GM23338 (cell line): ENCODE results near the gene ARPP21. TPM values are rescaled to one million over a fixed set of nuclear protein-coding genes. Genes with fewer than 3 reads are reported as not detected.

Source experiments
- ATAC-seq: fragments of 200-7000 bp; cut with Tn5 transposase; 3 replicates; pipeline ENCODE4 v1.9.1; 2020
- DNase-seq: peaks from one replicate; pipeline ENCODE4 v3.0.0-alpha.2; 2015; ENCODE audit warnings: low spot score
- H2AFZ ChIP-seq: fragments of 200-600 bp; sonication (generic); 2 replicates; pipeline ENCODE4 v1.8.0; 2016; ENCODE audit warnings: antibody characterized with exemption, mild to moderate bottlenecking, moderate library complexity
- H3F3A ChIP-seq: fragments of 200-600 bp; sonication (generic); replicated peaks from 2 replicates; pipeline ENCODE4 v1.8.0; 2017; ENCODE audit warnings: antibody characterized with exemption, mixed run types, low read depth
- H3K27ac ChIP-seq: fragments of 200-600 bp; sonication (generic); 2 replicates; pipeline ENCODE4 v1.6.1; 2016; ENCODE audit warnings: low read depth
- H3K27me3 ChIP-seq: fragments of 200-600 bp; sonication (generic); 2 replicates; pipeline ENCODE4 v1.8.0; 2016; ENCODE audit warnings: mild to moderate bottlenecking, mixed run types, moderate library complexity; ENCODE audit not compliant: insufficient read depth
- H3K36me3 ChIP-seq: fragments of 200-600 bp; sonication (generic); 2 replicates; pipeline ENCODE4 v1.8.0; 2016; ENCODE audit warnings: mild to moderate bottlenecking; ENCODE audit not compliant: insufficient read depth
- H3K4me1 ChIP-seq: fragments of 200-600 bp; sonication (generic); 2 replicates; pipeline ENCODE4 v1.8.0; 2016; ENCODE audit warnings: mild to moderate bottlenecking, moderate library complexity; ENCODE audit not compliant: insufficient read depth
- H3K4me2 ChIP-seq: fragments of 200-600 bp; sonication (generic); 2 replicates; pipeline ENCODE4 v1.7.1; 2017; ENCODE audit warnings: mixed run types
- H3K4me3 ChIP-seq: fragments of 200-600 bp; sonication (generic); 2 replicates; pipeline ENCODE4 v1.6.1; 2016; ENCODE audit warnings: mixed run types
- H3K79me2 ChIP-seq: fragments of 200-600 bp; sonication (generic); replicated peaks from 2 replicates; pipeline ENCODE4 v1.8.0; 2017; ENCODE audit warnings: mild to moderate bottlenecking; ENCODE audit not compliant: insufficient read depth
- H3K9me2 ChIP-seq: fragments of 200-600 bp; sonication (generic); 2 replicates; pipeline ENCODE4 v1.8.0; 2017; ENCODE audit not compliant: insufficient read depth
- H4K20me1 ChIP-seq: fragments of 200-600 bp; sonication (generic); replicated peaks from 2 replicates; pipeline ENCODE4 v1.8.0; 2017; ENCODE audit warnings: mild to moderate bottlenecking; ENCODE audit not compliant: insufficient read depth
- H3K27ac Mint-ChIP-seq: 2 replicates; pipeline ENCODE4 v1.8.0; 2020; ENCODE audit warnings: inconsistent platforms, mild to moderate bottlenecking, moderate library complexity, mixed read lengths
- H3K27me3 Mint-ChIP-seq: 3 replicates; pipeline ENCODE4 v1.8.0; 2022; ENCODE audit warnings: low read depth, mild to moderate bottlenecking, moderate library complexity, mixed read lengths, inconsistent platforms; ENCODE audit not compliant: insufficient read depth, poor library complexity
- H3K36me3 Mint-ChIP-seq: 3 replicates; pipeline ENCODE4 v1.8.0; 2021; ENCODE audit warnings: low read depth, mild to moderate bottlenecking, inconsistent platforms, moderate library complexity, mixed read lengths
- H3K4me1 Mint-ChIP-seq: 3 replicates; pipeline ENCODE4 v1.8.0; 2020; ENCODE audit warnings: mild to moderate bottlenecking, inconsistent platforms, mixed read lengths
- H3K4me3 Mint-ChIP-seq: 3 replicates; pipeline ENCODE4 v1.8.0; 2021; ENCODE audit warnings: moderate library complexity, mild to moderate bottlenecking, inconsistent platforms, mixed read lengths
- H3K9me3 Mint-ChIP-seq: 3 replicates; pipeline ENCODE4 v1.8.0; 2020; ENCODE audit warnings: moderate library complexity, mild to moderate bottlenecking, inconsistent platforms, mixed read lengths
- CREB1 ChIP-seq: fragments of 250-450 bp; sonication (Bioruptor Pico); IDR thresholded peaks from 2 replicates; pipeline ENCODE4 v1.5.0; 2020; ENCODE audit warnings: low read depth, mild to moderate bottlenecking, moderate library complexity
- EZH2phosphoT487 ChIP-seq: fragments of 200-600 bp; sonication (generic); IDR thresholded peaks from one replicate; pipeline ENCODE4 v1.8.1; 2018; ENCODE audit warnings: antibody characterized with exemption; ENCODE audit not compliant: unreplicated experiment
- JUNB ChIP-seq: IDR thresholded peaks from one replicate; pipeline ENCODE4 v1.6.1; 2016; ENCODE audit warnings: antibody characterized with exemption; ENCODE audit not compliant: unreplicated experiment
- NANOG ChIP-seq: IDR thresholded peaks from 2 replicates; pipeline ENCODE4 v1.6.1; 2016; ENCODE audit warnings: antibody characterized with exemption, borderline replicate concordance
- POLR2AphosphoS5 ChIP-seq: IDR thresholded peaks from 2 replicates; pipeline ENCODE4 v1.6.1; 2016; ENCODE audit warnings: antibody characterized with exemption, low read depth
- STAT1 ChIP-seq: IDR thresholded peaks from one replicate; pipeline ENCODE4 v1.6.1; 2016; ENCODE audit warnings: antibody characterized with exemption; ENCODE audit not compliant: unreplicated experiment
- ZNF114 ChIP-seq: fragments of 250-450 bp; sonication (Bioruptor Pico); IDR thresholded peaks from 2 replicates; pipeline ENCODE4 v1.5.0; 2020; ENCODE audit warnings: mild to moderate bottlenecking, moderate library complexity
- ZNF331 ChIP-seq: fragments of 250-450 bp; sonication (Bioruptor Pico); IDR thresholded peaks from 2 replicates; pipeline ENCODE4 v1.5.0; 2020; ENCODE audit warnings: low read depth, mild to moderate bottlenecking, moderate library complexity
- ZNF462 ChIP-seq: fragments of 250-450 bp; sonication (Bioruptor Pico); IDR thresholded peaks from 2 replicates; pipeline ENCODE4 v1.5.0; 2020; ENCODE audit warnings: mild to moderate bottlenecking, moderate library complexity
- polyA plus RNA-seq: library from polyadenylated mRNA; unstranded; fragments of >200 nt; fragmentation: Nextera tagmentation; extraction: Ambion mirVana; gene quantifications from 2 replicates; pipeline ENCODE4 v1.2.1, GENCODE V29; 2016
- total RNA-seq: library from RNA; depleted of rRNA; stranded (reverse); fragments of >200 nt; shearing (Covaris generic); gene quantifications from 2 replicates; pipeline ENCODE4 v1.2.3, GENCODE V29; 2014
- TF ChIP-seq, protein P1 (sequence below): IDR thresholded peaks from 2 replicates; pipeline ENCODE4 v1.6.1; 2016; ENCODE audit warnings: antibody characterized with exemption
- TF ChIP-seq, protein P2 (sequence below): IDR thresholded peaks from one replicate; pipeline ENCODE4 v1.6.1; 2018; ENCODE audit warnings: antibody characterized with exemption; ENCODE audit not compliant: unreplicated experiment
- TF ChIP-seq, protein P3 (sequence below), 2 experiments: fragments of 200-600 bp in 1 of 2; sonication (generic) in 1 of 2; conservative IDR thresholded peaks; 2 replicates each; pipeline versions ENCODE4 v1.5.1 to v1.6.1; 2016 to 2017; ENCODE audit warnings: antibody characterized with exemption in 2 of 2, low read depth in 2 of 2, mild to moderate bottlenecking in 2 of 2, moderate library complexity in 1 of 2

Gene ARPP21
- total and polyA plus RNA-seq, 2 experiments from 2014 or later = not detected

- TF ChIP-seq, protein P1, sequence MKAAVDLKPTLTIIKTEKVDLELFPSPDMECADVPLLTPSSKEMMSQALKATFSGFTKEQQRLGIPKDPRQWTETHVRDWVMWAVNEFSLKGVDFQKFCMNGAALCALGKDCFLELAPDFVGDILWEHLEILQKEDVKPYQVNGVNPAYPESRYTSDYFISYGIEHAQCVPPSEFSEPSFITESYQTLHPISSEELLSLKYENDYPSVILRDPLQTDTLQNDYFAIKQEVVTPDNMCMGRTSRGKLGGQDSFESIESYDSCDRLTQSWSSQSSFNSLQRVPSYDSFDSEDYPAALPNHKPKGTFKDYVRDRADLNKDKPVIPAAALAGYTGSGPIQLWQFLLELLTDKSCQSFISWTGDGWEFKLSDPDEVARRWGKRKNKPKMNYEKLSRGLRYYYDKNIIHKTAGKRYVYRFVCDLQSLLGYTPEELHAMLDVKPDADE = no peak
- TF ChIP-seq, protein P2, sequence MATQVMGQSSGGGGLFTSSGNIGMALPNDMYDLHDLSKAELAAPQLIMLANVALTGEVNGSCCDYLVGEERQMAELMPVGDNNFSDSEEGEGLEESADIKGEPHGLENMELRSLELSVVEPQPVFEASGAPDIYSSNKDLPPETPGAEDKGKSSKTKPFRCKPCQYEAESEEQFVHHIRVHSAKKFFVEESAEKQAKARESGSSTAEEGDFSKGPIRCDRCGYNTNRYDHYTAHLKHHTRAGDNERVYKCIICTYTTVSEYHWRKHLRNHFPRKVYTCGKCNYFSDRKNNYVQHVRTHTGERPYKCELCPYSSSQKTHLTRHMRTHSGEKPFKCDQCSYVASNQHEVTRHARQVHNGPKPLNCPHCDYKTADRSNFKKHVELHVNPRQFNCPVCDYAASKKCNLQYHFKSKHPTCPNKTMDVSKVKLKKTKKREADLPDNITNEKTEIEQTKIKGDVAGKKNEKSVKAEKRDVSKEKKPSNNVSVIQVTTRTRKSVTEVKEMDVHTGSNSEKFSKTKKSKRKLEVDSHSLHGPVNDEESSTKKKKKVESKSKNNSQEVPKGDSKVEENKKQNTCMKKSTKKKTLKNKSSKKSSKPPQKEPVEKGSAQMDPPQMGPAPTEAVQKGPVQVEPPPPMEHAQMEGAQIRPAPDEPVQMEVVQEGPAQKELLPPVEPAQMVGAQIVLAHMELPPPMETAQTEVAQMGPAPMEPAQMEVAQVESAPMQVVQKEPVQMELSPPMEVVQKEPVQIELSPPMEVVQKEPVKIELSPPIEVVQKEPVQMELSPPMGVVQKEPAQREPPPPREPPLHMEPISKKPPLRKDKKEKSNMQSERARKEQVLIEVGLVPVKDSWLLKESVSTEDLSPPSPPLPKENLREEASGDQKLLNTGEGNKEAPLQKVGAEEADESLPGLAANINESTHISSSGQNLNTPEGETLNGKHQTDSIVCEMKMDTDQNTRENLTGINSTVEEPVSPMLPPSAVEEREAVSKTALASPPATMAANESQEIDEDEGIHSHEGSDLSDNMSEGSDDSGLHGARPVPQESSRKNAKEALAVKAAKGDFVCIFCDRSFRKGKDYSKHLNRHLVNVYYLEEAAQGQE = no peak
- TF ChIP-seq JUNB (no peak), EZH2phosphoT487 (no peak)
Observed at GRCh38 chr3:35597490-35597889, 41.8 kb upstream of the ARPP21 start (continued).

- no peak overlapping the region for H3K27ac Mint-ChIP-seq
- peaks cover 16% of the 10 kb centered on the region for H3K4me1 Mint-ChIP-seq
- H3K27me3 Mint-ChIP-seq = no peaks in the 10 kb centered on the region
- no peaks in the 10 kb centered on the region for H3K36me3 Mint-ChIP-seq
- H3K4me2 ChIP-seq = no peak overlapping the region
- H2AFZ ChIP-seq = peak overlapping the region; percentile 60; the same call in 1 of the 2 replicates
- no peaks in the 10 kb centered on the region for H3K79me2 ChIP-seq
- no peaks in the 10 kb centered on the region for H3K36me3 ChIP-seq
- H3K9me3 Mint-ChIP-seq = no peaks in the 10 kb centered on the region
- no peak overlapping the region for H3K4me3 Mint-ChIP-seq
- H3K9me2 ChIP-seq = no peaks in the 10 kb centered on the region
- no peaks in the 10 kb centered on the region for H4K20me1 ChIP-seq
- no peak for ATAC-seq
- DNase-seq = no peak
- peaks cover 17% of the 10 kb centered on the region for H3K4me1 ChIP-seq
- no peak overlapping the region for H3K27ac ChIP-seq
- H3K4me3 ChIP-seq = no peak overlapping the region
- H3K27me3 ChIP-seq = no peaks in the 10 kb centered on the region
- no peaks in the 10 kb centered on the region for H3F3A ChIP-seq
- TF ChIP-seq POLR2AphosphoS5 (no peak), NANOG (no peak), ZNF331 (CRISPR knock-in tag) (no peak), CREB1 (CRISPR knock-in tag) (no peak), JUNB (no peak), STAT1 (no peak), ZNF462 (CRISPR knock-in tag) (no peak), ZNF114 (CRISPR knock-in tag) (no peak)
- TF ChIP-seq, protein P3, sequence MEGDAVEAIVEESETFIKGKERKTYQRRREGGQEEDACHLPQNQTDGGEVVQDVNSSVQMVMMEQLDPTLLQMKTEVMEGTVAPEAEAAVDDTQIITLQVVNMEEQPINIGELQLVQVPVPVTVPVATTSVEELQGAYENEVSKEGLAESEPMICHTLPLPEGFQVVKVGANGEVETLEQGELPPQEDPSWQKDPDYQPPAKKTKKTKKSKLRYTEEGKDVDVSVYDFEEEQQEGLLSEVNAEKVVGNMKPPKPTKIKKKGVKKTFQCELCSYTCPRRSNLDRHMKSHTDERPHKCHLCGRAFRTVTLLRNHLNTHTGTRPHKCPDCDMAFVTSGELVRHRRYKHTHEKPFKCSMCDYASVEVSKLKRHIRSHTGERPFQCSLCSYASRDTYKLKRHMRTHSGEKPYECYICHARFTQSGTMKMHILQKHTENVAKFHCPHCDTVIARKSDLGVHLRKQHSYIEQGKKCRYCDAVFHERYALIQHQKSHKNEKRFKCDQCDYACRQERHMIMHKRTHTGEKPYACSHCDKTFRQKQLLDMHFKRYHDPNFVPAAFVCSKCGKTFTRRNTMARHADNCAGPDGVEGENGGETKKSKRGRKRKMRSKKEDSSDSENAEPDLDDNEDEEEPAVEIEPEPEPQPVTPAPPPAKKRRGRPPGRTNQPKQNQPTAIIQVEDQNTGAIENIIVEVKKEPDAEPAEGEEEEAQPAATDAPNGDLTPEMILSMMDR (conservative IDR thresholded peaks at IDR 0.05; ENCODE audit: low read depth in 2 of 2) = no peak
Observed at GRCh38 chr3:35598804-35599203, 40.5 kb upstream of the ARPP21 start.
